ENCODE results near the gene EGF.

GRCh38 chr4:109985993-109986974, 73.6 kb downstream of the EGF start:
- TF ChIP-seq CTCF (conservative IDR thresholded peaks at IDR 0.05) (no peak), ZFX (IDR thresholded peaks at IDR 0.05) (no peak)

Measured in C4-2B (cell line).